GM18951 (cell line): ENCODE measurements around the gene CD44.

Experiments used
- POLR2A ChIP-seq: IDR thresholded peaks from 4 replicates; pipeline ENCODE4 v1.6.1; 2011; ENCODE audit warnings: mild to moderate bottlenecking; ENCODE audit not compliant: insufficient read length, insufficient read depth; ENCODE audit errors: extremely low read depth
- in situ Hi-C: fragments of 300-500 bp; cut with MboI; formaldehyde crosslinking; loops from one replicate; pipeline ENCODE4 v1.12.0; 2022; ENCODE audit warnings: low sequenced_read_pairs, mixed read lengths, inconsistent platforms; ENCODE audit not compliant: unreplicated experiment

CD44 gene

GRCh38 chr11:35185696-35186095, 46.7 kb downstream of the CD44 start:
- no peak for TF ChIP-seq POLR2A
- in situ Hi-C loops: no loop called here

DNA sequence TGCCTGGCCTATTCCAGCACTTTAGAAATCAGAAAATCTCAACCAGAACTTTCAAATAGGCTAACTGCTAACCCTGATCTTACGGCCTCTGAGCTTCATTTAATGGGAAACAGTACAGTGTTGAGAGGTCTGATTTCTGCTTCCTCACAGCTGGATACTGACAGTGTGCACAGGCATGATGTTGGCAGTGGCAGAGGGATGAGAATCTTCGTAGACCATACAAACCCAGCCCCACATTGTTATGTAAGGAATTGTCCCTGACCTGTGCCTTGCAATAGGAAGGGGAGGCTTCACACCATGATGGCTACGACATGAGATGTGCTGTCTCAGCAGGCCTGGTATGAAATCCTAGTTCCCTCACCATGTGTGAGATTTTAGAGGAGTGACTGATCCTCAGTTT, 49.0 kb downstream of the CD44 start:
- in situ Hi-C loops: no loop called here
- TF ChIP-seq POLR2A: no peak

GRCh38 chr11:35190804-35191348, 51.9 kb downstream of the CD44 start:
- in situ Hi-C loops: no loop called here

GRCh38 chr11:35192347-35192746, 53.4 kb downstream of the CD44 start:
- no peak for TF ChIP-seq POLR2A
- in situ Hi-C loops: no loop called here

More at GRCh38 chr11:35190804-35191348, 51.9 kb downstream of the CD44 start:
- no peak for TF ChIP-seq POLR2A

GRCh38 chr11:35193767-35194166, 54.8 kb downstream of the CD44 start:
- TF ChIP-seq POLR2A: no peak
- in situ Hi-C loops: no loop called here

GRCh38 chr11:35197292-35197691, 58.3 kb downstream of the CD44 start:
- no peak for TF ChIP-seq POLR2A
- in situ Hi-C loops: no loop called here

GRCh38 chr11:35200811-35201341, 61.9 kb downstream of the CD44 start:
- in situ Hi-C loops: no loop called here
- no peak for TF ChIP-seq POLR2A

DNA sequence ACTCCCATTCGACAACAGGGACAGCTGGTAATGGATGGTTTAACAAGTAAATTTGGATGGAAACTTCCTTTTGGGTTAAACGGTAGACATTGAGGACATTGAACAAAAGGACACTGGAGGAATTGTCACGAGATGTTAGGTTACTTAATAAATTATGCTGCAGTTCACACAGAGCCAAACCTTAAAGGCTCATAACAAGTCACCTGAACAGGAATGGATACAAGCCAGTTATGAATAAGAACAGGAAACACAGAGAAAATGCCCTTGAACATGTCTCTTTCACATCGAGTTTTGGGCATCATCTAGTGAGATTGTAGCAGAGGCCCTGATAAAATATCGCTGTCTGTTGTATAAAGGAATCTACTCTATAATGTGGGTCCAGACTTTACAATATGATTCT, 65.6 kb downstream of the CD44 start:
- no peak for TF ChIP-seq POLR2A
- in situ Hi-C loops: no loop called here

DNA sequence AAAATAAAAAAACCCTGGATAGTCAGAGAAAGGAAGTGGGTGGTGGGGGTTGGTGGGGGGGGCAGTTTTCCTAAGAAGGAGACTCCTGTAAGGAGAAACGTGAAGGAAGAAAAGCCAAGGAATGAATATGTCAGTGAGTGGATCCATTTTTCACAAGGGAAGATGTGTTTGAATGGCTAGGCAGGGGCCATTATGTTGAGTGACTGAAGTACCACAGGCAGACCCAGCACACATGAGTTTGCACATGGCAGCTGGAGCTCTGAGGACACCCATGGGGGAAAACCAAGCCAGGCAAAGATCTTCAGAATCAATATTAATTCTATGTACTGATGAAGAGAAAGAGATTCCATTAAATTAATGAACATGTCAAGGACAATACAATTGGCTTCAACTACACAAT, 67.6 kb downstream of the CD44 start:
- no peak for TF ChIP-seq POLR2A
- in situ Hi-C loops: no loop called here

GRCh38 chr11:35207471-35208403, 68.8 kb downstream of the CD44 start:
- in situ Hi-C loops: no loop called here
- no peak for TF ChIP-seq POLR2A

- no peak for TF ChIP-seq POLR2A
- in situ Hi-C loops: no loop called here
Measured at GRCh38 chr11:35208795-35209194, 69.8 kb downstream of the CD44 start.

DNA sequence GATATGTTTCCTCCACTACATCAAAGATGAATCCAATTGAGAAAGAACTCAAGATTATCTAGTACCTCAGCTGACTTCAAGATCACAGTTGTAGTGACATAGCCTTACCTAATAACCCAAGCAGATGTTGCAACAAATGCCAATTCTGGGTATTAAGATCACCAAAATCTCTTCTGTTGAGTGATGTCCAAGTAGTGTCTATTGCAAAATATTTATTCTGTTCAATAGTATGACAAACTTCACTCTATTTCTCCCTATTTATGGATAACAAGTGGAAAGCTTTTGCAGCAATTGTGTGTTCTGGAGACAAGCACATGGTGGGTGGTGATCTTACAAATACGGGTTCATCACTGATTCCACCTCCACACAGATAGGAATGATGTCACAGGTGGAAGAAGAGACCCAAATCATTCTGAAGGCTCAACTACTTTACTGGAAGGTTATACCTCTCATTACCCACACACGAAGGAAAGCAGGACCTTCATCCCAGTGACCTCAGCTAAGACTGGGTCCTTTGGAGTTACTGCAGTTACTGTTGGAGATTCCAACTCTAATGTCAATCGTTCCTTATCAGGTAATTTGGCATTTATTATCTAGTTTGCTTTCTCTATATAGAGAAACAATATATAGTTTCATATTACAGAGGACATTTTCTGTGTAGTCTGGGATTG, 72.0 kb downstream of the CD44 start:
- TF ChIP-seq POLR2A: no peak
- in situ Hi-C loops: no loop called here

DNA sequence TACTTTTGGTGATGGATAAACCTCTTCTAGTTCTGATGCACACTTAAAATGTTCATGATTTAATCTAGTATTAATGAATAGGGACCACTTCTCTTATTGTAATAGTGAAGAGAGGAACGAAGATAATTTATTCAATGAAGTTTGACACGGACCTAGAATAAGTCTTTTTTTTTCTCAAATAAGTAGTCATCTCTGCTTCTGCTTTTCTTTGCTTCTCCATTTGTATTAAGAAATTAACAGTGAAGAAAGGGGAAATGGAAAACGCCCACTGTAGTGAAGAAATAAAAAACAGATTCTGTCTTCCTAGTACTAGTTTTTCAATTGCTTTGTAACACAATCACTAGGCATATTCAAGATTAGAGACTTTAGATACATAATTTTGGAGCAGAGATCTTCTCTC, 73.0 kb downstream of the CD44 start:
- TF ChIP-seq POLR2A: no peak
- in situ Hi-C loops: no loop called here

DNA sequence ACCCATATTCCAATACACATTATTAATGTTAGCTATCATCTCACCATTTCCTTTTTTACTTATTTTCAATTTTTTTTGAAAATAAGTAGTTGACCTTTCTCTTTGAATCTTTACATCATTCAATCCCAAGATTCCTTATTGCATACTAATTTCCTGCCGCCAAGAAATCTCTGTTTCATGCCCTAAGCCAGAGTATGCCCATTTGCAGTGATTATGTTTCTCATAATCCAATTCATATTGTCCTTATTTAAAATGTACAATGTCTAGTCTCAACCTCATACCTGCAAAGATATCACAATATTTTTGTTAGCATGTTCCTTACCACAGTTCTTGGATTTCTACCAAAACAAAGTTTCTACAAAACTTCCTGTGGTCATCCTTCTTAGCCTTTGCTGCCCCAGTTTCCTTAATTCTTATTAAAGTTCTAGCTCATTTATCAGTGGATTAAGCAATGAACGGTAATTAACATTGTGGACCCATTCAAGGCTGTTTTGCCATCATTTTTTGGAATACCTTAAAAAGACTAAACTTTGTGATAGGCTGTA, 75.3 kb downstream of the CD44 start:
- no peak for TF ChIP-seq POLR2A
- in situ Hi-C loops: no loop called here

GRCh38 chr11:35214792-35215193, 75.8 kb downstream of the CD44 start:
- TF ChIP-seq POLR2A: no peak
- in situ Hi-C loops: no loop called here
